Calu3 (cell line): ENCODE results near the gene GZMM. TPM values are rescaled to one million over a fixed set of nuclear protein-coding genes. Genes with fewer than 3 reads are reported as not detected.

Experiments used
- BruUV-seq: library from RNA; stranded (reverse); fragments of 400-500 nt; replicated peaks from 2 replicates; lab custom pipeline; 2021; lab: Mats Ljungman, UMichigan
- CTCF ChIA-PET: fragments of 300-600 bp; sonication (Branson Sonifier 250); formaldehyde crosslinking; loops from one replicate; lab custom pipeline; 2022; ENCODE audit warnings: antibody characterized with exemption; lab: Charles Lee
- DNase-seq: peaks from one replicate; pipeline ENCODE4 v3.0.0; 2022
- H3K27ac Mint-ChIP-seq: one replicate; pipeline ENCODE4 v1.8.0; 2022; ENCODE audit warnings: mixed read lengths; ENCODE audit not compliant: unreplicated experiment
- H3K27me3 Mint-ChIP-seq: one replicate; pipeline ENCODE4 v1.8.0; 2022; ENCODE audit warnings: mixed read lengths; ENCODE audit not compliant: unreplicated experiment
- H3K36me3 Mint-ChIP-seq: one replicate; pipeline ENCODE4 v1.8.0; 2022; ENCODE audit warnings: mild to moderate bottlenecking, moderate library complexity, mixed read lengths; ENCODE audit not compliant: insufficient read depth, unreplicated experiment
- H3K4me1 Mint-ChIP-seq: one replicate; pipeline ENCODE4 v1.8.0; 2022; ENCODE audit warnings: mild to moderate bottlenecking, low read depth, mixed read lengths; ENCODE audit not compliant: unreplicated experiment
- H3K4me3 Mint-ChIP-seq: one replicate; pipeline ENCODE4 v1.8.0; 2022; ENCODE audit warnings: mild to moderate bottlenecking, low read depth, moderate library complexity, mixed read lengths; ENCODE audit not compliant: unreplicated experiment
- H3K9me3 Mint-ChIP-seq: one replicate; pipeline ENCODE4 v1.8.0; 2022; ENCODE audit warnings: low read depth, mixed read lengths; ENCODE audit not compliant: unreplicated experiment
- intact Hi-C: fragments of 100-400 bp; cut with micrococcal nuclease; formaldehyde crosslinking; loops from one replicate; pipeline ENCODE4 v1.10.0; 2022; ENCODE audit not compliant: unreplicated experiment
- total RNA-seq: library from RNA; stranded (reverse); gene quantifications from 2 replicates; pipeline ENCODE4 v1.2.3, GENCODE V29; 2022
- TF ChIP-seq, protein P1 (sequence below): fragments of 200-600 bp; IDR thresholded peaks from one replicate; pipeline ENCODE4 v1.8.0; 2022; ENCODE audit warnings: antibody characterized with exemption; ENCODE audit not compliant: unreplicated experiment

Gene GZMM
- total RNA-seq, 1 experiment from 2014 or later: not detected

DNA sequence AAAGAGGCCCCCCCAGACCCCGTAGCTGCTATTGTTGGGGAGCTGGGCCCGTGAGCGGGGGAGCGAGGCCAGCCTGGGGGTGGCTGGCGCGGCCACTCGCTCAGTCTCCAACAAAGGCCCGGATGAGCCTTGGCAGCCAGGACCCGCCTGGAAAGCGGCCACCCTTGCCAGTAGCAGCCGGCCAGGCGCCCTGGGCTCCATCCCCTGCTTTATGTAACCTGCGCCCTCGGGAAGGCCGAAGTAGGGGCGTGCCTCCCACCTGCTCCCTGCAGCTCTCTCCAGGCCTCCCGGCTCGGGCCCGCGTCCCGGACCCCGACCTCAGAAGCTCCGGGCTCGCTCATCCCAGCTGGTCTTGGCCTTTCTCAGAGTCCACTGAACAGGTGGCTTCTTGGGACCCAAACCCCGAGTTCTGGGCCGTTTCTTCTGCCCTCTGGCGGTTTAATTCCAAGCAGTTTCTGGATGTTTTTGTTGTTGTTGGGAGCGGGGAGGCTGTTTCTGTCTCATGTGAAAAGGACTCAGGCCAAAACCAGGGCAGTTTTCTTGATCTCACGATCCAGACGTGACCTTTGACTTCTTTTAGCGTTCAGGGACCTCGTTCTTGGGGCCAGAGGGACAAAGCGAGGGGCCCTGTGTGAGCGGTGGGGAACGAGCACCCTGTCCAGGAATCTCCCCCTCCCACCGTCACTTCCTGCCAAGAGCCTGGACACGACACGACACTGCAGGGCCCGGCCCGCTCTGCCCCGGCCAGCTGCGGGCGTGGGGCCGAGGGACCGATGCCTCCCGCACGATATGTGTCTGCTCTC, 11.1 kb upstream of the GZMM start:
- Mint-ChIP-seq H3K4me1 (peaks cover 9% of the 10 kb centered on the region), H3K27me3 (no peaks in the 10 kb centered on the region), H3K4me3 (peak overlapping the region; percentile 74), H3K36me3 (peaks cover 39% of the 10 kb centered on the region), H3K9me3 (no peaks in the 10 kb centered on the region), H3K27ac (no peak overlapping the region)
- TSS peak; percentile 46 for BruUV-seq
- CTCF ChIA-PET: interaction anchor here (1.0 kb wide), 1 partner anchor 22 kb away, joined by 3 read pairs; no protein-coding TSS in a partner anchor
- intact Hi-C loops: no loop called here
- TF ChIP-seq, protein P1, sequence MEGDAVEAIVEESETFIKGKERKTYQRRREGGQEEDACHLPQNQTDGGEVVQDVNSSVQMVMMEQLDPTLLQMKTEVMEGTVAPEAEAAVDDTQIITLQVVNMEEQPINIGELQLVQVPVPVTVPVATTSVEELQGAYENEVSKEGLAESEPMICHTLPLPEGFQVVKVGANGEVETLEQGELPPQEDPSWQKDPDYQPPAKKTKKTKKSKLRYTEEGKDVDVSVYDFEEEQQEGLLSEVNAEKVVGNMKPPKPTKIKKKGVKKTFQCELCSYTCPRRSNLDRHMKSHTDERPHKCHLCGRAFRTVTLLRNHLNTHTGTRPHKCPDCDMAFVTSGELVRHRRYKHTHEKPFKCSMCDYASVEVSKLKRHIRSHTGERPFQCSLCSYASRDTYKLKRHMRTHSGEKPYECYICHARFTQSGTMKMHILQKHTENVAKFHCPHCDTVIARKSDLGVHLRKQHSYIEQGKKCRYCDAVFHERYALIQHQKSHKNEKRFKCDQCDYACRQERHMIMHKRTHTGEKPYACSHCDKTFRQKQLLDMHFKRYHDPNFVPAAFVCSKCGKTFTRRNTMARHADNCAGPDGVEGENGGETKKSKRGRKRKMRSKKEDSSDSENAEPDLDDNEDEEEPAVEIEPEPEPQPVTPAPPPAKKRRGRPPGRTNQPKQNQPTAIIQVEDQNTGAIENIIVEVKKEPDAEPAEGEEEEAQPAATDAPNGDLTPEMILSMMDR: peak; percentile 18
- DNase-seq: peak; percentile 48

DNA sequence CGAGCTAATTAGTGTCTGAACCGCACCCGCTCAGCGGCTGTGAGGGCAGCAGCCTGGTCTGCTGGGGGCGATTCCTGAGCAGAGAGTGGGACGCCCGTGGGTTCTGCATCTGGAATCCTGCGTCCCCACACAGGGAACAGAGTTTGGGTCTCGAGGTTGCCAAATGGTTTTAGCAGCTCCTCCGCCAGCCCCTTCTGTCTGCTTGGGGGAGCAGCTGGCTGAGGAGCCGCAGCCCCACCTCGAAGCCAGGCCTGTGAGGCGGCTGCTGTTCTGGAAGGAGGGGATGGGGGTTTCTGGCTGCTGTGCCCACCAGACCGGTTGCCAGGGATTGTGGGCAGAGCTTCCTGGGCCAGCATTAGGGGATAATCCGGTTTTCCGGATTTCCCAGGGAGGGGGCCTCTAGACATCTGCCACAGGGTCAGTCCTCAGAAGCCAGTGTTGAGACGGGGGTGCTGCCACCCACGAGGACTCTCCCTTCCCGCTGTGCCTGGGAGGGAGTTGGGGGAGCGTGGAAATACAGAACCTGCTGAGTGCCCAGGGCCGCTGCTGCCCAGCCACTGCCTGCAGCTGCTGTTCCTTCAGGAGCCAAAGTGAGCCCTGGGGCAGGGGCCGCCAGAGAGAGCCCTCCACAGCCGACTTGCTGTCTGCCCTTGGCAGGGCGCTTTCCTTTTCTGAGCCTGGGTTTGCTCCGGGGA, 10.3 kb upstream of the GZMM start:
- H3K36me3 Mint-ChIP-seq: peaks cover 42% of the 10 kb centered on the region
- CTCF ChIA-PET: interaction anchor here (0.7 kb wide), 1 partner anchor 23 kb away, joined by 3 read pairs; no protein-coding TSS in a partner anchor
- H3K27me3 Mint-ChIP-seq: no peaks in the 10 kb centered on the region
- TF ChIP-seq, protein P1: no peak
- no TSS peak for BruUV-seq
- intact Hi-C loops: no loop called here
- no peak overlapping the region for H3K27ac Mint-ChIP-seq
- no peaks in the 10 kb centered on the region for H3K9me3 Mint-ChIP-seq
- peaks cover 9% of the 10 kb centered on the region for H3K4me1 Mint-ChIP-seq
- peak overlapping the region; percentile 74 for H3K4me3 Mint-ChIP-seq
- no peak for DNase-seq

DNA sequence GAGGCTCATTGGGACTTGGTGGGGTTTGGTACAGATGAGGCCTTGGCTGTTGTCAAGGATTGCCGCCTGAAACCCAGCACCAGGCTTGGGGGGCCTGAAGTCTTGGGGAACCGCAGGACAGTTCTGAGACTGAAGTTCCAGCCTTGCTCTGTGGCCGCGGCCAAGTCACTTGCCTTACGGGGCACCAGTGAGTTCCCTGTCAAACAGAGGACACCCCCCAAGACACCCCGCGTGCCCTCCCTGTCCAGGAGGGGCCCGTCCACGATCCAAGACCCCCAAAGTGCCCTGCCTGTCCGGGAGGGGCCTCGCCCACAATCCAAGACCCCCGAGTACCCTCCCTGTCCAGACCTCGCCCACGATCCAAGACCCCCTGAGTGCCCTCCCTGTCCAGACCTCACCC, 9.8 kb upstream of the GZMM start:
- CTCF ChIA-PET: interaction anchor here (0.7 kb wide), 1 partner anchor 23 kb away, joined by 3 read pairs; no protein-coding TSS in a partner anchor
- H3K9me3 Mint-ChIP-seq: no peaks in the 10 kb centered on the region
- no TSS peak for BruUV-seq
- peak overlapping the region; percentile 74 for H3K4me3 Mint-ChIP-seq
- intact Hi-C loops: no loop called here
- H3K4me1 Mint-ChIP-seq: peaks cover 9% of the 10 kb centered on the region
- H3K27ac Mint-ChIP-seq: no peak overlapping the region
- H3K27me3 Mint-ChIP-seq: no peaks in the 10 kb centered on the region
- no peak for DNase-seq
- TF ChIP-seq, protein P1: no peak
- peaks cover 47% of the 10 kb centered on the region for H3K36me3 Mint-ChIP-seq

DNA sequence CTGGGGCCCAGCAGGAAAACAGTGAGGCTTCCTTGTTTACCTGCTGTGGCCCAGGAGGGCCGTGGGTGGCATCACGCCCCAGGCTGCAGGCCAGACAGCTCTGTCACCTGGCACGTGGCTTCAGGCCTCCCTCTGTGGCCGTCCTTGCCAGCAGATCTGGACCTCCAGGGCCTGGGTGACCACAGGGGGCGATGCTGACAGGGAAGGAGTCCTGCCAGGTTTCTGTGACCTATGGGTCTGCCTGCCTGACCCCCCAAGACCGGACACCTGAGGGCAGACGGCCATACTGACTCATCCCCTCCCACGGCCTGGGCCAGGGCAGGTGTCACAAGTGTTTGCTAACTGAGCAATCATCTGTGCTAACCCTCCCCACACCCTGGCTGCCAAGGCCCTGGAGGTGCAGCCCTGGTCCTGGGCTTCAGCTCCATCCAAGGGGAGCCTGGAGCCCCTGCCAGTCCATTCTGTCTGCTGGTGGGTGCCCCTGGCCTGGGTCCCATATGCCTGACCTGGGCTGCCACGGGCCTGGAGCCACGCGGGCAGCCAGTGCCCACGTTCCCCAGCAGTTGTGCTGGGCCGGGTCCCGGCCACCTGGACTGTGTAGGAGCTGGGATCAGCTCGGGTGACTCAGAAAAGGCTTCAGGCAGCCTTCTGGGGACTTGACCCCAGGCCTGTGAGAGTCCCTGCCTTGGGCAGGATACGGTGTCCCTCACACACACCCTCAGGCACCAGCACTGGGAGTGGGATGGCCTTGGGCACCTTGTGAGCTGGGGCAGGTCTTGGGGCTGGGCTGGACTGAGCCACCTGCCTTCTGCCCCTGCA, 8.6 kb upstream of the GZMM start:
- CTCF ChIA-PET: interaction anchor here (0.5 kb wide), 1 partner anchor 870 kb away, joined by 3 read pairs; no protein-coding TSS in a partner anchor
- BruUV-seq: no TSS peak
- DNase-seq: peak; percentile 52

More for the DNA sequence above, 8.6 kb upstream of the GZMM start:
- Mint-ChIP-seq H3K9me3 (no peaks in the 10 kb centered on the region), H3K27me3 (no peaks in the 10 kb centered on the region), H3K4me1 (peaks cover 9% of the 10 kb centered on the region), H3K27ac (peak overlapping the region; percentile 42), H3K36me3 (peaks cover 48% of the 10 kb centered on the region), H3K4me3 (peak overlapping the region; percentile 39)
- TF ChIP-seq, protein P1: no peak
- intact Hi-C loops: no loop called here
